HuH-7.5 (cell line): ENCODE data around the gene GEMIN4.
"Not testable (repeated sequence)": the region's sequence is repeated elsewhere in the genome, so short reads cannot be mapped to it uniquely, and the experiment has no call there.

Experiments
- DNase-seq: peaks from one replicate; pipeline ENCODE4 v3.0.0; 2011; ENCODE audit warnings: low spot score

The GEMIN4 gene

DNA sequence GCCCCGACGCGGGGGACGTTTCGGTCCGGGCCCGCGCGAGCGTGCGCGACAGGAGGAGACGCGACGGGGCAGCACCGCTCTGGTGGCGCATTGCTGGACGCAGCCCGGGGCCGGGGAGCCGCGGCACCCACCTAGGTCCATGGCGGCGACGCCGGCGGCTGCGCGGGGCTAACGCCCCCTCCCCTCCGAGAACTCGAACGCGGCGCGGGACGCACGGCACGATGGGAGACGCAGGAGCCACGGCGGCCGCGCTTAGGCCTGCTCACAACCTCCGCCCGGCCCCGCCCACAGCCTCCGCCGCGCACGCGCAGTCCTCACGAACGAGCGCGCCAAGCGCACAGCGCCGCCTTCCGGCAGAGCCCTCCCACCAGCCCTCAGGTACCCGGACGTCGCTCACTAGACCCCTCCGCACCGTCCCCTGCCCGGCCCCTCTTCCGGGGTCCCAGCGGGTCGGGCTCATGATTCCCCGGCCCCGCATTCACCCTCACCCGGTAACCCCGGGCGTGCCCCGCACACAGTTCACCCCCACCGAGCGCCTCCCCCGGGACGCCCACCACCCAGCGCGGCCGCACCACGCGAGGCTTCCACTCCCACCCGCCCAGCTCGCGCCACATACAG lies at the start of gene GEMIN4:
Gene GEMIN4 (minus strand): TSS at position 263 of the 618 bp plus-strand sequence. CDS start 122 bp downstream, at position 141.
- DNase-seq, result peak; percentile 81

DNA sequence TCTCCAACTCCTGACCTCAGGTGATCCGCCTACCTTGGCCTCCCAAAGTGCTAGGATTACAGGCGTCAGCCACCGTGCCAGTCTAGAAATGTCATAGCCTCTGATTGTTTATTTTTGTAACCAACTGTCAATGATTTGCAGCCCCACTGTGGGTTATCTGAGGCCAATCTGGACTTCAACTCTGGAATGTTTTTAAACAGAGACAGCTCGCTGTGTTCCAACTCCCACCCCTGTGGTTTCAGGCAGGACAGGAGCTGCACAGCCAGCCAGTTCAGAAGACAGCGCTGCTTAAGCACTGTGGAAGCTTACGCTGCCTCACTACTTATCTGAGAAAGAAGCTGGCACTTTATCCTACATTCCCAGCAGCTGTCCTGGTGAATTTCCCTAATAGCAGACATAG lies 49.6 kb upstream of the GEMIN4 start:
- DNase-seq, result peak; percentile 35

DNA sequence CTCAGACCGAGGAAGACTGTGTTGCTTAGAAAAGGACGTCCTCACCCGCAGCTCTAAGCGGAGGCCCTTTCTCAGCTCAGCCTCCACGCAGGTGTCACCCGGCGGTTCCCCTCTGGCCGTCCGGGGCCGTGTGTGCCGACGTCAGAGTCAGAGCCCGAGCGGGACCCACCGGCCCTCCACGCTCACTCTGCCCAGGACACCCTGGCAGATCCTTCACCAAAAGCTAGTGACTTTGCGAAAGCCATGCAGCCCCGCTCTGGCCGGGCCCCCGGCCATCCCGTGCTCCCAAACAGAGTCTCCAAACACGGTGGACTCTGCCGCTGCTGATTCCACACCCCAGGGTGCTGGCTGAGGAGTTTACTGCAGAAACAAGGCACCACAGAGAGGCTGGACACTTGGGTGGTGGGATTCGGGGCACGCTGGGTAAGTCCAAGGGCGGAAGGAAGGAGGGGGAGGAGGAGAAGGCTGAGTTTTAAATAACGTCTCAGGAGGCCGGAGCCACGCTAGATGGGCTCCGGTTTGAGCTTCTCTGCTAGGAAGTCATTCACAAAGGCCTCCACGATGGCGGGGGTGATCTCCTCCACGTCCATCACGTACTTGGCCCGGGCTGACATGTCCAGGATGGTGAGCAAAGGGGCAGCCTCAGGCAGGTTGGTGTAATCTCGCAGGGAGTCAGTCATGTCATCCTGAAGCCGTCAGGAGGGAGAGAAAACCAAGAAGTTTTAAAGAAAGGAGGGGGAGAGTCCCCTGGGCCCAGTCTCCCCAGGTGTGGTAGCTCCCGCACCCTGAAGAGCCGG lies 48.6 kb upstream of the GEMIN4 start:
- DNase-seq, result no peak

DNA sequence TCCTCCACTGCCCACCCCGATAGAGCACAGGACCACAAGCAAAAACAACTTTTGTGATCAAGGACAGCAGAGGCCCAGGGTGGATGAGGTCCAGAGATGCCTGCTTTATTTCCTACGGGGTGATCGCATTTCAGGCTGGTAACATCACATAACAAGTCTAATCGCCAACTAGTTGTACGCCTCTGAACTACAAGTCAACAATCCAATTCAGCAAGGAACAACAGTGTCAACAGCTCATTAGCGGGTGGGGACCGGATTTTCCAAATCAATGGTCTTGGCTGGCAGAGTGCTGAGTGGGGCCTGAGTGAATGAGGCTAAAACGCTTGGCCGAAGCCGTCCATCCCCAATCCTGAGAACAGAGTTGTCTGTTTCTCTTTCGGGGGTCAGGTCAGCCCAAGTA lies 47.2 kb upstream of the GEMIN4 start:
- no peak for DNase-seq

DNA sequence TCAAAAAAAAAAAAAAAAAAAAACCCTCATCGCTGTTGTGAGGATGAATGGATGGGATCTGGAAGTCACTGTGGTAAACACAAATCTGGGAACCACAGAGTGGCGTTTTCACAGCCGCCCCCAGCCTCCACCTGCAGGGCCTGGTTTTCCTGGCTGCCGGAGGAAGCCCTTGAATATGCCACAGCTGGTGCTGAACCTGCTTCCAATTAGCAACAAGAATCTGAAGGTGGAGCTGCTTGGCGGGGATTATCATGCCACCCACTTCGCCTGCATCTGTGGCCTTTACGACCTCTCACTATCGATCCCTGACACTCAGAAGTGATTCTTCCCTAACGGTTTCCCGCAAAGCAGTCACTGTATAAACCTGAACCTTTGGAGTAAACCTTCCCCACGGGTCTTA lies 46.2 kb upstream of the GEMIN4 start:
- DNase-seq, result no peak

DNA sequence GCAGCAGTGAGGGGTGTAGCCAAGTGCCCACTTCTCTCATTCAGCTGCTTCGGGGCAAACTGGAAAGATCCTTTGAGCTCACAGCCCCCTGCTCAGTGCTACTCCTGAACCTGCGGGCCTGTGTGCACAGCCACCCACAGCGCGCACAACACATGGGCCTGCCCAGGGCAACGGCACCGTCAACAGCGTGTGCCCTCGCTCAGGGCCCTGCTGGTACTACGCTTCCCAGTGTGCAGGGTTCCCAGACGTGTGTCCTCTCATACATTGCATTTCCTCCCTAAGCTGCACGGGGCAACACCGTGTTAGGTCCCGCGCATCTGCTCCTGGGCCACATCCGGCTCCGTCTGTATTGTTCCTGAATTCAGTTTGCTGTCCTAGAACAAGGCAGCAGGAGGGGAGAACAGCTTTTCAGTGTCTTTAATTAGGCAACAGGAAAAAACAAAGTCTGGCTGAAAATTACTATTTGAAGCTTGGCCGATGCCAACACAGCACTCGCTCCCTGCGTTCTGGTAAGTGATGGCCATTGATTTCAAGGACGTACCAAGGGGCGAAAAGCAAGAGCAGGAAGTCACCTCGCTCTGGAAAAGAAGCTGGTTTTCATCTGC lies 45.3 kb upstream of the GEMIN4 start:
- no peak for DNase-seq

DNA sequence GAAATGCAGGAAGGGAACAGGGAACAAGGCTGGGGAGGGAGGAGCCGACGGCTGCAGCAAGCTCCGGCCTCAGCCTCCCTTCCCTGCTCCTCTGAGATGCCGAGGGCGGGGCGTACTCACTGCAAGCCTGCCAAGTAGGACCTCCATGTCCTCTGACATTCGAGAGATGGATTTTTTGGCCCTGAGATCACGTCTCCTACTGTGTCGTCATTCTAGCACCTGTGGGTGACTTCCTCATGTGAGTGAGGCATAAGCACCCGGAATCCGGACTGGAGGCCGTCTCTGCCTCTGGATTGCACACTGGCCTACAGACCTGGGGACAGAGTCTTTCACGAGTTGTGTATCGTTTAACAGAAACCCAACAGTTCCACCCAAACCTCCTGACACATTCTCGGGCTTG lies 44.5 kb upstream of the GEMIN4 start:
- DNase-seq, result no peak

DNA sequence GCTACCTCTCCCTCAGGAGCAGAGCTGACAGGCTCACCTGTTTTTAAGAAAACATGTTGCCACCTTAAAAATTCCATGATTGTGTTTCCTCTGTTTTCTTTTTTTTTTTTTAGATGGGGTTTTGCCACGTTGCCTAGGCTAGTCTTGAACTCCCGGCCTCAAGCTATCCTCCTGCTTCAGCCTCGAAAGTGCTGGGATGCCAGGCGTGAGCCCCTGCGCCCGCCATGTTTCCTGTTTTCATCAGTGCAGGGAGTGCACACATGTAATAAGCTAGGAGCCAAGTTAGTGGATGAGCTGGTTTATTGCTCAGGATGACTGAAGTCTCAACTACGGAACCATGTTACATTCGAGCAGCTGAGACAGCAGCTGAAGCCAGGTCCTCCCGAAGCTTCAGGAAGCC lies 43.7 kb upstream of the GEMIN4 start:
- DNase-seq, result no peak

DNA sequence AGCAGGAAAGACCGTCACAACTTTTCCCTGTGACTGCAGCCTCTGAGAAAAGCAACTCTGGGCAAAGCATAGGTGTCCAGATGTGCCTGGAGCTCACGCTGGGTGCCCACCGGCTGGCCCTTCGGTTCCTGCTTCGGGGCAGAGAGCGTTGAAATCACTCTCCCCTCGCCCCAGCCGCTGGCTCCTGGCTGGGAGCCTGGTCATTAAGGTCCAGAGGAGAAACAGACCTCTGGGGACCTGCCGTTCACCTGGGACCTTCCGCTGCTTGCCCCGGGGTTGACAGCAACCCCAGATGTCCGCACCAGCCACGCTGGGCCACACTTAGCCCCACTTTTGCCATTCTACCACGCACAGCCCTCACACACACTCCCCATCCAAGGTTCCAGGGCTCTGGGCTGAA lies 43.2 kb upstream of the GEMIN4 start:
- no peak for DNase-seq

DNA sequence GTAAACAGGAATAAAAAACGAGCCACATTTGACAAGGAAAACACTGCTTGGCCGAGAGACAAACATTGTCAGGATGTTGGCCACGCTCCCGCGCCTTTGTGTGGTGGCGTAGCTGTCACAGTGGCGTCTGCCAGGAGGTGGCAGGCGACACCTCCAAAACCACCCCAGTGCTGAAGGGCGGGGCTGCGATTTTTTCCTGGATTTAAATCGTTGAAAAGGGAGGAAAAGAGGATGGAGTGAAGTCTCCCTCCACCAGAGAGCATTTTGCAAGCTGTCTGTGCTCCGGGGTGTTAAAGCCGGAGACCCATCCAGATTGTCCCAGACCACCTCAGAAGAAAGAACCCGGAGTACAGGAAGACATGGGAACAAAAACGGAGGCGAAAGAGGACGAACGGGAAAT lies 42.8 kb upstream of the GEMIN4 start:
- peak; percentile 36 for DNase-seq

DNA sequence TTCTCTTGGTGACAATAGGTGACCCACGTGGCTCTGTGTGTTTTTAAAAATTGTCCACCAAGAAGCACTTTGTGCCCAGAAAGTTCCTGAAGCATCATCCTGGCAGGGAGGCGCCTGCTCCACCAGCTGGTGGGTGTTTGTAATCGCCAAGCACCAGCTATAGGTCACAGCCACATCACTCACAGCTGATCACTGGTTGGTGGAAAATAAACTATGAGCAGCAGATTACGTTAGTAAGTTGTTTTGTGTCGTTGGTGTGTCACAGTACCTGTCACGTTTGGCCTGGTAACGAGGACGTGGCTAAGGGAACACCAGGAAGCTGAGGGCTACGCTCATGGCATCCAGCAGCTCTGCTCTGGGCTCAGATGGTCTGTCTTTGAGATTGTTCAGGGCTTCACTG lies 40.2 kb upstream of the GEMIN4 start:
- no peak for DNase-seq

DNA sequence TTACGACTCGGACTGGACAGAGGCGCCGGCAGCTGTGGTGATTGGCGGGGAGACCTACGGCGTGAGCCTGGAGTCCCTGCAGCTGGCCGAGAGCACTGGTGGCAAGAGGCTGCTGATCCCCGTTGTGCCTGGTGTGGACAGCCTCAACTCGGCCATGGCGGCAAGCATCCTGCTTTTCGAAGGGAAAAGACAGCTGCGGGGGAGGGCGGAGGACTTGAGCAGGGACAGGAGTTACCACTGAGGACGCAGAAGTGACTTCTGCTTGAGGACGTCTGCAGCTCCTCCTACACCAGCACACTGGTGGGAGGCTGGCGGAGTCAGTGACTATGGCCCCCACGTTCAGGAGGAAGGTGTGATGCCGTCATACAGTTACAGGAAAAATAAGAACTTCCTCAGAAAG lies 39.8 kb upstream of the GEMIN4 start:
- no peak for DNase-seq

DNA sequence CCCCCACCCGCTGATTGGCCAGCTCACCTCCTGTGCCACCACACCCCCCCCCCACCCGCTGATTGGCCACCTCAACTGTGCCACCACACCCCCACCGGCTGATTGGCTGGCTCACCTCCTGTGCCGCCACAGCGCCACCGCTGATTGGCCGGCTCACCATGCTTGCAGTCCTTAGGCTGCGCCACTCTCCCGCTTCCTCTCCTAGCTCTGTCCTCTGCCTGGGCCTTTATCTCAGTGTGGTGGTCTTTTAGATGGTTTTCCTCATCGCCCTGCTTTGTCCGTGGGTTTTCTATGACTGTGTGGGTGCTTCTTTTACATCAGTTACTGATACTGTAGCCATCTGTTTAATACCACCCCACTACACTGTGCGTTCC lies 38.8 kb upstream of the GEMIN4 start:
- DNase-seq, result not testable (repeated sequence)

DNA sequence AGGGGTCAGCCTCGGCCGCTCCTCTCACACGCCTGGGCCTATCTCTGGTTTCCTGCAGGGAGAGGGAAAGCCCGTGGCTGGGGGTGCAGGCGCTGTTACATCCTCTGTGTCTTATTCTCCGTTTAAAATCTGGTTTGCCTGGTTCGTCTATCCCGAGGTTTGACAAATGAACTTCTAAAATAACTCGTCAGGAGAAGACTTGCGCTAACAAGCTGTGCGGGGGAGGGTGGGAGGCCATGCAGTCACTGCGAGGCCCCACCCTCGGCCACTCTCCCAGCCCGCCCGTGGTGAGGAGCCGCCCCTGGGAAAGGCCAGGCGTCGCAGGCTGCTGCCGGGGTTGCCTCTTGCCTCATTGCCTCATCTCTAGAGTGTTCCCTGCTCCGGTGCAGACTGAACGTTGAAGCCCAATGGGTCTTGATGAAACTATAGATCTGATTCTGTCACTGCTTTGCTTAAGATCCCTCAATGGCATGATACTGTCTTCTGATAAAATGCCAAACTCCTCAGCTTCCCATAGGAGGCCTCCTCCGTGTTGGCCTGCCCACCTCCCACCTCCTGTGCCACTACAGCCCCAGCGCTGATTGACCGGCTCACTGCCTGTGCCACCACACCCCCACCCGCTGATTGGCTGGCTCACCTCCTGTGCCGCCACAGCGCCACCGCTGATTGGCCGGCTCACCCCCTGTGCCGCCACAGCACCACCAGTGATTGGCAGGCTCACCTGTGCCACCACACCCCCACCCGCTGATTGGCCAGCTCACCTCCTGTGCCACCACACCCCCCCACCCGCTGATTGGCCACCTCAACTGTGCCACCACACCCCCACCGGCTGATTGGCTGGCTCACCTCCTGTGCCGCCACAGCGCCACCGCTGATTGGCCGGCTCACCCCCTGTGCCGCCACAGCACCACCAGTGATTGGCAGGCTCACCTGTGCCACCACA lies 38.1 kb upstream of the GEMIN4 start:
- DNase-seq, result not testable (repeated sequence)

DNA sequence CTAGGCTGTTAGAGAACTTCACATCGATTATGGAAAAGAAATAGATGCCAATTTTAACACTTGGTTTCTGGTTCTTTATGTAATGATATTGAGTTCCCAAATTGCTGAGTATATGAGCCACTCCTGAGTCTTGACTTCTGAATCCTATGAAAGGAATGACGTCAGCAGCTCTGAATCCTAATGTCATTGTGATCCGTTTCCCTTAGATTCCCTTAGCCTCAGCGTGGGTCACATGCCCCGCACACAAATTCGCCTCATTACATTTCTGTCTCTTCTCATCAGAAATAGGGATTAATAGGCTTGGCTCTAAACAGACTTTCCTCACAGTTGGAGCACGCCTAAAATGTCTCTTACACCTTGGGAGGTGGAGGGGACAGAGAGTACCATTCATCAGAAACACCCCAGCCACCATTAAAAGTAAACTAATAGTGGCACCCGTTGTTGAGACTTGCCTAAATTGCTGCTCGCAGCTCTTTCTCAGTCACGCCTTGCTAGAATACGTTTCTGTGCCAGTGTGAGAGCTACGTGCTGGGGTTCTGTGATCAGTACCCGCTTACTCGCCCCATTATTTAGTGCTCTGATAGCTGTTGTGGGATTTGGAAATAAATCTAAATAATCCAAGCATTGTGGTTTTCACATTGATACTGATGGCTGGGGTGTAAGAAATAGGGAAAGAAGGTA lies 37.2 kb upstream of the GEMIN4 start:
- DNase-seq, result no peak

DNA sequence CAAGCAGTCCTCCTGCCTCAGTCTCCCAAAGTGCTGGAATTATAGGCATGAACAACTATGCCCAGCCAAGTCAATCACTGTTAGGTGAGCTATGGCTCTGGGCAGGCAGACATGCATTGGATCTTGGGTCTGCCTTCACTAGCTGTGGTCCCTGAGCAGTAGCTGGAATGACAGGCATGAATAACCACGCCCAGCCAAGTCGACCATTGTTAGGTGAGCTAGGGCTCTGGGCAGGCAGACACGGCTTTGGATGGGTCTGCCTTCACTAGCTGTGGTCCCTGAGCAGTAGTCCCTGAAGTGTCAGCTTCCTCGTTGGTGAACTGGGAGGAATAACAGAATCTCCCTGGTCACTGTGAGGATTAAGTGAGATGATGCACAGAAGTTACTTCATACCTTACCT lies 36.5 kb upstream of the GEMIN4 start:
- no peak for DNase-seq

DNA sequence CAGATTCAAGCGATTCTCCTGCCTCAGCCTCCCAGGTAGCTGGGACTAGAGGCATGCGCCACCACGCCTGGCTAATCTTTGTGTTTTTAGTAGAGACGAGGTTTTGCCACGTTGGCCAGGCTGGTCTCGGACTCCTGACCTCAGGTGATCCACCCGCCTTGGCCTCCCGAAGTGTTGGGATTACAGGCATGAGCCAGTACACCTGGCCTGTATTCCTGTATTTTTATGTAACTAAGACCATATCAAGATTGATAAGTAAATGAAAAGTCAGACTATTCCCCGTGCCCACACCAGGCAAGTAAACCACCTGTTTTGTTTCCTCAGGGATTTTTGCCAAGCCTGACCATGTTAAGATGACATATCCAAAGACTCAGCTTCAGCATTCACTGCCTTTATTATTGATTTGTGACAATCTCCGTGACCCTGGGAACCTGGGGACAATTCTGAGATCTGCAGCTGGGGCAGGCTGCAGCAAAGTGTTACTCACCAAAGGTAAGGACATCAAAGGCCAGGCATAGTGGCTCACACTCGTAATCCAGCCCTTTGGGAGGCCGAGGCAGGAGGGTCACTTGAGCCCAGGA lies 35.7 kb upstream of the GEMIN4 start:
- no peak for DNase-seq

DNA sequence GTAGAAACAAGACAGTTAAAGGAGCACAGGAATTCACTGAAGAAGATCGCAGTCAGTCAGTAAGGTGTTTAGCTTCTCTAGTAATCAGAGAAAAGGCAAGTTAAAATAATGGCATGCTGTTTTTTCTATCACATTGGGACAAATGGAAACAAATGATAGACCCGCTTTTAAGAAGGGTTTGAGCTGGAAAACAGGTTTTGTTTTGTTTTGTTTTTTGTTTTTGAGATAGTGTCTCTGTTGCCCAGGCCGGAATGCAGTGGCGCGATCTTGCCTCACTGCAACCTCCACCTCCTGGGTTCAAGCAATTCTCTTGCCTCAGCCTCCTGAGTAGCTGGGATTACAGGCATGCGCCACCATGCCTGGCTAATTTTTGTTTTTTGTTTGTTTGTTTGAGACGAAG lies 33.8 kb upstream of the GEMIN4 start:
- not testable (repeated sequence) for DNase-seq

DNA sequence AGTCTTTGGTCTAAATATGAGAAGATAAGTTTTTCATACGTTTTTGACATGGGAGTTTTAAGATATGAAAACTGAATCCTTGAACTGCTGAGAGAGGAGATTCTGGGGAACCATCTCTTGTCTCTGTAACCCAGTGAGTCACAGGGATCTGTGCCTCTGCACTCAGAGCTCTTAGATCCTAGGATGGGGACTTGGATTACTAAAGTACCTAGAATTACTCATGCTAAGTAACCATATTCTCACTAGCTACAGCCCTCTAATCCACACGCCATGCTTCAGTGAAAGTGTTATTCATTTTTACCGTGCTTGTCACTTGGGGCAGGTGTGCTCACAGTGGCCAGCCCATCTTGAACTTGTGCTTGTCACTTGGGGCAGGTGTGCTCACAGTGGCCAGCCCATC lies 32.1 kb upstream of the GEMIN4 start:
- no peak for DNase-seq

DNA sequence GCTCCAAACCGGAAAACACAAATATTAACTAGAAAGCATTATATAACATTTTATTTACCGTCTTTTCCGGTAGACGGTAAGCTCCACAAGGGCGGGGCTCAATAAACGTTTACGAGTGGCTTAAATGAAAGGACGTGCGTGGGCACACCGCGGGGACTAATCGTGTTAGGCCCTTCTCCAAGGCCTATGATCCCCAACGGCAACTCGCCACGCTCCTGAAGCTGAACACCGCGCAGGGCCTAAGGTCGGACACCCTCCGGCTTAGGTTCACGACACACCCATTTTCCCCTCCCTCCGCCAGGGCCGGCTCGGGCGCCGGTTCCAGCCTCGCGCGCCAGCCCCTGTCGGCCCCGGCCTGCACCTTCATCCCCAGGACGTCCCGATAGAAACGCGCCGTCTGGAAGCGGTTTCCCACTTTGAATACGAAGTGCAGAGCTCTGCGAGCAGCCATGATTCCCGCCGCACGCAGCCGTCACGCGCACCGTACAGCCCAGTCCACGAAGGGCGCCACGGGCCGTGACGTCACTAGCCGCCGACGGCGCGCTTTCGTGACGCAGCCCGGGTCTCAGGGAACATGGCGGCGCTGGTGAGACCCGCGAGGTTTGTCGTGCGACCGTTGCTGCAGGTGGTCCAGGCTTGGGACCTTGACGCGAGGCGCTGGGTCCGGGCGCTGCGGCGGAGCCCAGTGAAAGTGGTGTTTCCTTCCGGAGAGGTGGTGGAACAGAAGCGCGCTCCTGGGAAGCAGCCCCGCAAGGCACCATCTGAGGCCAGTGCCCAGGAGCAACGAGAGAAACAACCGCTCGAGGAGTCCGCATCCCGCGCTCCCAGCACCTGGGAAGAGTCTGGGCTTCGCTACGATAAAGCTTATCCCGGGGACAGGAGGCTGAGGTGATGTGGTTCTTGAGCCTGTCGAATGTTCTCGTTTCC lies 30.0 kb upstream of the GEMIN4 start, which contains the start of the genes GLOD4 and MRM3:
Gene GLOD4 (minus strand): TSS at position 476 of the 927 bp plus-strand sequence. CDS start 25 bp downstream, at position 451.
Gene MRM3 (plus strand): TSS at position 549 of the 927 bp plus-strand sequence. CDS start 26 bp downstream, at position 575.
- peak; percentile 82 for DNase-seq
